ENCODE data around the gene CAND2. TPM values are rescaled to one million over a fixed set of nuclear protein-coding genes. Genes with fewer than 3 reads are reported as not detected.

Gene CAND2
- polyA plus RNA-seq, 1 of the 3 experiments (the other 2 are of a cell fraction) = 1.5 TPM

DNA sequence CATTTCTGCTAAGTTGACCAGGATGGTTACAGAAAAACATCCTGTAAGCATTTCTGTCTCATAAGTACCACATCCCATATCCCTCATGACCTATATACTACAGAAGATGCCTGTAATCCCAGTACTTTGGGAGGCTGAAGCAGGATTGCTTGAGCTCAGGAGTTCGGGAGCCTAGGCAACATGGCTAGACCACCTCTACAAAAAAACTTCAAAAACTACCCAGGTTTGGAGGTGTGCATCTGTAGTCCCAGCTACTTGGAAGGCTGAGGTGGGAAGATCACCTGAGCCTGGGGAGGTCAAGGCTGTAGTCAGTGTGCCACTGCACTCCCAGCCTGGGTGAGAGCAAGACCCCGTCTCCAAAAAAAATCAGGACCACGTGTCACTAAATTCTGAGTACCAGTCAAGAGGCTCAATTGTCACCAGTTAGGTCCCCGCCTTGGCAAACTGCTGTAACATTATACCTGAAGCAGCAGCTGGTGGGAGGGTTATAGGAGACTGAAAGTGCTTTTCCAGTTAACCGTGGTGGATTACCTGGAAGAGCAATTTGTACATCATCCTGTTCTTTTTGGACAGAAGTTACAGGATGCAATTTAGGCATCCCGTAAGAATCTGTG is 38.7 kb downstream of the CAND2 start:
- peaks cover 39% of the 10 kb centered on the region for H3K79me2 ChIP-seq (ENCODE audit: insufficient read depth)
- H3K9me3 ChIP-seq = no peaks in the 10 kb centered on the region
- H3K4me2 ChIP-seq = no peak overlapping the region
- H3K9me2 ChIP-seq = no peaks in the 10 kb centered on the region
- no peak overlapping the region for H3K9ac ChIP-seq
- peaks cover 45% of the 10 kb centered on the region for H3F3A ChIP-seq (replicated peaks; ENCODE audit: insufficient read depth)
- POLR2A ChIA-PET = no interaction called here
- H2AFZ ChIP-seq (ENCODE audit: low read depth) = no peak overlapping the region
- H4K20me1 ChIP-seq (ENCODE audit: insufficient read depth) = peaks cover 66% of the 10 kb centered on the region
- peaks cover 22 to 28% of the 10 kb centered on the region in 2 experiments; a peak in 3 of 4 replicates for H3K4me1 ChIP-seq (ENCODE audit: control insufficient read depth in 1 of 2, insufficient read depth in 2 of 2, low read depth in 1 of 2, low read length in 1 of 2)
- 97% methylated on average over 6 of the region's 6 CpGs for WGBS (ENCODE audit: low lambda C conversion rate)
- H3K36me3 ChIP-seq (replicated peaks in 1 of 2; ENCODE audit: control insufficient read depth in 1 of 2, insufficient read depth in 2 of 2, low read length in 1 of 2) = peaks cover 77 to 88% of the 10 kb centered on the region in 2 experiments
- no peaks in the 10 kb centered on the region for H3K27me3 ChIP-seq (ENCODE audit: insufficient read depth)
- H3K4me3 ChIP-seq (ENCODE audit: low read depth in 2 of 2, low read length in 1 of 2) = no peak overlapping the region
- no peak for DNase-seq
- no peak overlapping the region for H3K27ac ChIP-seq (ENCODE audit: low read depth in 2 of 2, low read length in 1 of 2)
- CTCF ChIA-PET = interaction anchor here (3.2 kb wide), 1 partner anchor 56 kb away, joined by 13 read pairs; no protein-coding TSS in a partner anchor
- TF ChIP-seq, protein P1, sequence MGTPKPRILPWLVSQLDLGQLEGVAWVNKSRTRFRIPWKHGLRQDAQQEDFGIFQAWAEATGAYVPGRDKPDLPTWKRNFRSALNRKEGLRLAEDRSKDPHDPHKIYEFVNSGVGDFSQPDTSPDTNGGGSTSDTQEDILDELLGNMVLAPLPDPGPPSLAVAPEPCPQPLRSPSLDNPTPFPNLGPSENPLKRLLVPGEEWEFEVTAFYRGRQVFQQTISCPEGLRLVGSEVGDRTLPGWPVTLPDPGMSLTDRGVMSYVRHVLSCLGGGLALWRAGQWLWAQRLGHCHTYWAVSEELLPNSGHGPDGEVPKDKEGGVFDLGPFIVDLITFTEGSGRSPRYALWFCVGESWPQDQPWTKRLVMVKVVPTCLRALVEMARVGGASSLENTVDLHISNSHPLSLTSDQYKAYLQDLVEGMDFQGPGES (IDR thresholded peaks at IDR 0.05; ENCODE audit: low read depth, low read length) = no peak
- TF ChIP-seq REST (IDR thresholded peaks at IDR 0.05; ENCODE audit: low read depth, low read length) (no peak), POLR2AphosphoS5 (IDR thresholded peaks at IDR 0.05; ENCODE audit: low read depth, low read length) (no peak), EZH2phosphoT487 (IDR thresholded peaks at IDR 0.05; ENCODE audit: borderline replicate concordance, low read depth) (no peak), NRF1 (IDR thresholded peaks at IDR 0.05; ENCODE audit: low read depth, low read length) (no peak), SMC3 (IDR thresholded peaks at IDR 0.05; ENCODE audit: low read depth, low read length) (no peak), YY1 (IDR thresholded peaks at IDR 0.05; ENCODE audit: low read depth) (no peak), RAD21 (IDR thresholded peaks at IDR 0.05; ENCODE audit: low read length) (no peak), CHD2 (IDR thresholded peaks at IDR 0.05; ENCODE audit: low read length, partially characterized antibody) (no peak), TAF1 (IDR thresholded peaks at IDR 0.05; ENCODE audit: borderline replicate concordance, low read depth, low read length) (no peak), RXRA (IDR thresholded peaks at IDR 0.05; ENCODE audit: borderline replicate concordance, low read depth) (no peak), FOXJ3 (CRISPR knock-in tag; IDR thresholded peaks at IDR 0.05) (no peak), FOSL2 (IDR thresholded peaks at IDR 0.05; ENCODE audit: borderline replicate concordance, low read depth) (no peak), ZBTB33 (IDR thresholded peaks at IDR 0.05; ENCODE audit: borderline replicate concordance, low read depth) (no peak), RCOR1 (IDR thresholded peaks at IDR 0.05; ENCODE audit: low read length) (no peak), GABPA (IDR thresholded peaks at IDR 0.05; ENCODE audit: low read depth) (no peak), MXI1 (IDR thresholded peaks at IDR 0.05; ENCODE audit: low read depth, low read length) (no peak)
- TF ChIP-seq, protein P2, sequence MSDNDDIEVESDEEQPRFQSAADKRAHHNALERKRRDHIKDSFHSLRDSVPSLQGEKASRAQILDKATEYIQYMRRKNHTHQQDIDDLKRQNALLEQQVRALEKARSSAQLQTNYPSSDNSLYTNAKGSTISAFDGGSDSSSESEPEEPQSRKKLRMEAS (IDR thresholded peaks at IDR 0.05; ENCODE audit: low read depth) = no peak
- TF ChIP-seq, protein P3, sequence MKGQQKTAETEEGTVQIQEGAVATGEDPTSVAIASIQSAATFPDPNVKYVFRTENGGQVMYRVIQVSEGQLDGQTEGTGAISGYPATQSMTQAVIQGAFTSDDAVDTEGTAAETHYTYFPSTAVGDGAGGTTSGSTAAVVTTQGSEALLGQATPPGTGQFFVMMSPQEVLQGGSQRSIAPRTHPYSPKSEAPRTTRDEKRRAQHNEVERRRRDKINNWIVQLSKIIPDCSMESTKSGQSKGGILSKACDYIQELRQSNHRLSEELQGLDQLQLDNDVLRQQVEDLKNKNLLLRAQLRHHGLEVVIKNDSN (IDR thresholded peaks at IDR 0.05; ENCODE audit: borderline replicate concordance, low read depth) = no peak
